Stimulated activated CD4-positive, alpha-beta T cell treated with anti-CD3 and anti-CD28 coated beads, Interleukin-1b, Interleukin-23, amount 100 ng/mL, for 1 hour (primary cell): ENCODE data around the gene ZNF79.
"Not testable (repeated sequence)": the region's sequence is repeated elsewhere in the genome, so short reads cannot be mapped to it uniquely, and the experiment has no call there.

ENCODE experiments used
- DNase-seq, 2 donors: peaks; one replicate each; pipeline ENCODE4 v3.0.0-alpha.2; 2020; ENCODE audit warnings: low read depth in 2 of 2

Gene ZNF79

DNA sequence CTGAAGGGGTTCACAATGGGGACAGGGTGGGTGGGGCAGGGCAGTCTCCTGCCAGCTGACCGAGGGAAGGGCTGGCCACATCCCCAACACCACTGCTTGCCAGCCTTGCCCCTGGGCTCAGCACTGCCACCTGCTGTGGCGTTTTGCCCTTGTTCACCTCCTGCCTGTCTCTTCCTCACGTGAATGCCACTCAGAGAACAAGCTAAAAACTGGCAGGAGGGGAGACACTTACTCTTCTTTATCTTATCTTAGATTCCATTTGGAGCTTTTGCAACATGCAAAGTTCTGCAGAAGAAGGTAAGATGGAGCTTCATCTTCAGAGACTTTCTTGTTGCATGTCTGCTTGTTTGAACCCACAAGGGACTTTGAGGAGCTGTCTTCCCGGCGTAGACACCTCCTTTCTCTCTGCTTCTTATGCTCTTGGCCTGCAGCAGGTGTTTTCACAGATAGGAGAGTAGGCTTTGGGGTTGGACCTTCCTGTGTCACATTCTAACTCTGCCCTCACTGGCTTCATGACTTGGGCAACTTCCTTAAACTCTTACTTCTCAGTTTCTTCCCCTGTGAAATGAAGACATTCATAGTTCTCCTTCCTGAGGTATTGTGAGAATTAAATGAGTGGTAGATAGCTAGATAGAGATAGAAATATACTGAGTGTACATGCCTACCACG is 31.3 kb downstream of the ZNF79 start:
- no peak for DNase-seq

DNA sequence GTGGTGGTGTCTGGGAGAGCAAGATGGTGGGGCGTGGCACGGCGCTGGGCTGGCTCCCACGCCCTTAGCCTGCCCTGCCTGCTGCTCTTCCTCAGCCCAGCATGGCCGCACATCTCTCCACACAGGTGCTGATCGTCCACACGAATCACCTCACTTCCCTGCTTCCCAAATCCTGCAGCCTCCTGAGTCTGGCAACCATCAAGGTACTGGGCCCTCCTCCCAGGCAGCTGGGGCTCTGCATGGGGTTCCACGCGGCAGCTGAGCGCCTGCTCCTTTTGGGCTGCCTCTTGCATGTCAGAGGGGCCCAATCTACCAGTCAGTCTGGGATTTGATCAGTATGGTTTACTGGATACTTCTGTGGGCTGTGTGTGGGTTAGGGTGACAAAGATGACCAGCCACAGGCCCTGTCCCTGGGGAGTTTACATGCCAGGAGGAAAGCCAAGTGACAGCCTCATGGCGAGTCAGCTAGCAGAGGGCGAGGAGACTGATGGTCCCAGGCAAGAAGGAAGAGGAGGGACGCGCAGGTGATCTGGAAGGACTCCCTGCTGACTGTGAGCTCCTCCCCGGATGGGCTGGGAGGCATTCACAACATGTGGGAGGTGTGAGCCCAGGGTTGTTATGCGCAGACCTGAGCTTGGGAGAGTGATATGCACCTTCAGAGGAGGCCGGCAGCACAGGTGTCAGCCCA is 33.2 kb downstream of the ZNF79 start:
- DNase-seq: no peak

DNA sequence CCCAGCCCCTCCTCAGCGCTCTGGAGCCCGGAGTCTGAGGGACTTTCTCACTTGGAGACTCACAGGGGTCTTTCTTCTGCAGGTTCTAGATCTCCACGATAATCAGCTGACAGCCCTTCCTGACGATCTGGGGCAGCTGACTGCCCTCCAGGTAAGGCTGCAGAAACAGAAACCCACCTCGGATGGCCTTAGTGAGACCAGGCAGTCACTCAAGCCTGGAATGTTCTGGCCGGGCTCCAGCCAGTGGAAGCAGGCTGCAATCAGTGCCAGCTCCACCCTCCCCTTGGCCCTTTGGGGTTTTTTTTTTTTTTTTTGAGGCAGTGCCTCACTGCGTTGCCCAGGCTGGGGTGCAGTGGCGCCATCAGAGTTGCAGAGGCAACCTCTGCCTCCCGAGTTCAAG is 34.7 kb downstream of the ZNF79 start:
- DNase-seq: no peak

DNA sequence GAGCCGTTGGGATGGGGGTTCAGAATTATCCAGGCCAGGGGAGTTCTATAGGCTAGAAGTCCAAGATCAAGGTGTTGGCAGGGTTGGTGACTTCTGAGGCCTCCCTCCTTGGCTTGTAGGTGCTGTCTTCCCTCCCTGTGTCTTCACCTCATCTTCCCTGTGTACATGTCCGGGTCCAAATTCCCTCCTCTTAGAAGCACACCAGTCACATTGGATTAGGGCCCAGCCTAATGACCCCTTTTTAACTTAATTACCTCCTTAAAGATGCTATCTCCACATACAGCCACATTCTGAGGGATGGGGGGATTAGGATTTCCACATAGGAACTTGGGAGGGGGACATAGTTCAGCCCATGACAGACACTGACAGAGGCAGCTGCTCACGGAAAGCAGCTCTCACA is 39.2 kb downstream of the ZNF79 start:
- no peak for DNase-seq

DNA sequence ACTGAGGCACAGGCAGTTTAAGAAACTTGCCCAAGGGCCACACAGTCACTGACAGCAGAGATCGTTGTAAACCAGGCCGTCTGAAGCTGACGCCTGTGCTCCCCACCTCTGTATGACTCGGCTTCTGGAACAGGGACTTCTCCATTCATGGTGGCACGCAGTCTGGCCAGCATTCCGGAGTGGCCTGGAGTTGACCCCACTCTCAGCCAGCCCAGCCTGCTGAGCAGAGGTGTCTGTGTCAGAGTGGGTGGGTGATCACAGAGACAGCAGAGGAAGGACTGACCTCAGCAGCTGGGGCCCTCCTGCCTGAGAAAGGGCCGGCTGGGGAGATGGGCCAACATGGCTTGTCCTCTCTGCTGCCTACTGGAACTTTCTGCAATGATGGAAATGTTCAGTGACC is 39.7 kb downstream of the ZNF79 start:
- DNase-seq: no peak

DNA sequence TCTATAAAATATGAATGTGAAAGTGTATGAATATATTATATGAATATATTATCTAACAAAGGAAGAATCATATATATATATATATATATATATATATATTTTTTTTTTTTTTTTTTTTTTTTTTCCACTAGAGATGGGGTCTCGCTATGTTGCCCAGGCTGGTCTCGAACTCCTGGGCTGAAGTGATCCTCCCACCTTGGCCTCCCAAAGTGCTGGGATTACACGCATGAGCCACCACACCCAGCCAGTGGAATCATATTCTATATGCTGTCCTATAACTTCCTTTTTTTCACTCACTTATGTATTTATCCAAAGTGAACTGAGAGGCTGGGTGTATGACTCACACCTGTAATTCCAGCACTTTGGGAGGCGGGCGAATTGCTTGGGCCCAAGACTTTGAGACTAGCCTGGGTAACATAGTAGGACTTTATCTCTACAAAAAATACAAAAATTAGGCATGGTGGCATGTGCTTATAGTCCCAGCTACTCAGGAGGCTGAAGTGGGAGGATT is 42.3 kb downstream of the ZNF79 start:
- not testable (repeated sequence) for DNase-seq

DNA sequence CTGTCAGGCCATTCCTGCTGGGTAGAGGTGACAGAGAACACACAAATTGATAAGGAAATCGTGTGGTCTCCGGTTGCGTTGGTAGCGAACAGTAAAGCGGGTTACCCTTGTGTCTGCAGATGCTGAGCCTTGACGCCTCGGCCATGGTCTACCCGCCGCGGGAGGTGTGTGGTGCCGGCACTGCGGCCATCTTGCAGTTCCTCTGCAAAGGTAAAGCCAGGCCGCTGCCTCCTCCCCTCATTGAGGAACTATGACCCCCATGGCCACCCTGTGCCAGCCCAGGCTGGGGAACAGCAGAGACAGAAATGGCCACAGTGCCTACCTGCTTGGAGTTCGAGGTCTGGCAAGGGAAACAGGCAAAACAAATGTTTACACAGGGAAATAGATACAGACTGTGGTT is 43.4 kb downstream of the ZNF79 start:
- DNase-seq: no peak

DNA sequence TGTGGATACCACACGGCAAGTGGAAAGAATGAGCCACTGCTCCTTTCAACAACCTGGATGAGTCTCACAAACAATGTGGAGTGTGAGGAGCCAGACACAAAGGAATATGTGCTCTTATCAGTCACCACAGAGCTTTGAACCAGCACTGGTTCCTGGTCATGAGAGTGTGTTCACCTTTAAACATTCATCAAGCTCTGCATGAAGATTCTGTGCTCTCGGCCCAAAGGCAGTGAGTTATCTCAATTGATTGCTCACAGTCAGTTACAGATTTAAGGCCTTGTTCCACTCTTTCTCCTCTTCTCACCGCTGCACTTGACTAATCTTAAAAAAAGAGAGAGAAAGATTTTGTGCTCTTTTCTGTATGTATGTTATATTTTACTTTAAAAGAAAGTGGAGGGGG is 46.5 kb downstream of the ZNF79 start:
- DNase-seq: no peak

DNA sequence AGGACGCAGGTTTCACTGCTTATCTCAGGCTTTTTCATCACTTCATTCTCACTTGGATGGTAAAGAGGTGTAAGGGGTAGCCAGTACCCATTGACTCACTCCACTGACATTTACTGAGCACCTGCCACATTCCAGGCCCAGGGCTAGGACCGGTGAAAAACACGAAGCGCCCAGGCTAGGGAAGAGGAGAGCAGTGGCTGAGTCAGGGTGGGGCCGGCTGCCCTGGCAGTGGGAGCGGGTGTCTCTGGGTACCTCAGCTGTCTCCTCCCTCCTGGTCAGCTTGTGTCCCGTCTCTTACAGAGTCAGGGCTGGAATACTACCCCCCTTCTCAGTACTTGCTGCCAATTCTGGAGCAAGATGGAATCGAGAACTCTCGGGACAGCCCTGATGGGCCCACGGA is 49.3 kb downstream of the ZNF79 start:
- no peak for DNase-seq

DNA sequence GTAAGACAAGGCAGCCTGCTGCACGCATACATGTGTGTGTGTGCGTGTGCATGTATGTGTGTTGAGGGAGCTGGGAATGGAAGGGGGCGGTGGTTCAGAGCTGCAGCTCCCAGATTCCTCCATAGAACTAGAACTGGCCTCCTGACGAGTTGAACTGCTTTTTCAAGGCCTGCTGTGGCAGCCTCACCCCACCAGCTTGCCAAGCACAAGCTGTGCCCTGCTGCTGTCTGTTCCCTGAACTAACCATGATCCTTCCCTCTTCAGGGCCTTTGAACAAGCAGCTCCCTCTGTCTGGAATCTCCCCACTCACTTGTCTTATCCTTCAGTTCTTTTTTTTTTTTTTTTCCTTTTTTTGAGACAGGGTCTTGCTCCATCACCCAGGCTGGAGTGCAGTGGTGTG is 49.8 kb downstream of the ZNF79 start:
- no peak for DNase-seq

DNA sequence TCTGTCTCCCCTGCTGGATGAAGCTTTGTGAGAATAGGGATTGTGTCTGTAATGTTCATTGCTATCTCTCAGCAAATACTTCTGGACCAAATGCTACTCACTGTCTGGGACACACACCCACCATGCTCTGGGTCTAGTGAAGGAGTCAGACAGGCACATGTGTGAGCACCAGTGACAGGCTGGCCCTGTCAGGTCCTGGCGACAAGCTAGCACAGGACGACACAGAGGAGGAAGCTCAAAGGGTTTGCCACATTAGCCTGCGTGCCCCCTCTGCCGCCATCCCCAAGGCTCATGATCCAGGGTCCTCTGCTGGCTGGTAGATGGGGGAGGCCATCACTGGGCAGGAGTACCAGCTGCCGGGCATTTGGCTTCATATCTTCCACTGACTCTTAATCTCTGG is 50.4 kb downstream of the ZNF79 start:
- no peak for DNase-seq

DNA sequence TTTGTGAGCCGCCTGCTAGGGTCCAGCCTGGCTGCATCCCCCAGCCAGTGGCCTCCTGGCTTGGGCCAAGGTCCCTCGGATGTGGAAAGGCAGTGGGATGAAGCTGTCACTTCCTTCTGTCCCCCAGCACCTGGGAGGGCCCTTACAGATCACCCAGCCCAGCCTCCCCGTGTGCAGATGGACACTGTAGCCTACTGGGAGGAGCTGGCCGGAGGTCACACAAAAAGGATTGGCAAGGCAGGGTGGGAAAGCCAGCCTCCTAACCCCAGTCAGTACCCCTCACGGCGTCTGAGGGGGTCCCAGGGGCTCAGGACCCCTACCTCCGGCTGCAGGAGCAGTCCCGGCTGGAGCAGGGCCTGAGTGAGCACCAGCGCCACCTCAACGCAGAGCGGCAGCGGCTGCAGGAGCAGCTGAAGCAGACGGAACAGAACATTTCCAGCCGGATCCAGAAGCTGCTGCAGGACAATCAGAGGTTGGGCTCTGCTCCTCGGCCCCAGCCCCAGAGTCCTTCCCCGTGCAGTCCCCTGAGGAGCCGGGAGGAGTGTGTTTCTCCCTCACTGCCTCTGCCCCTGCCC is 55.4 kb downstream of the ZNF79 start:
- no peak for DNase-seq

DNA sequence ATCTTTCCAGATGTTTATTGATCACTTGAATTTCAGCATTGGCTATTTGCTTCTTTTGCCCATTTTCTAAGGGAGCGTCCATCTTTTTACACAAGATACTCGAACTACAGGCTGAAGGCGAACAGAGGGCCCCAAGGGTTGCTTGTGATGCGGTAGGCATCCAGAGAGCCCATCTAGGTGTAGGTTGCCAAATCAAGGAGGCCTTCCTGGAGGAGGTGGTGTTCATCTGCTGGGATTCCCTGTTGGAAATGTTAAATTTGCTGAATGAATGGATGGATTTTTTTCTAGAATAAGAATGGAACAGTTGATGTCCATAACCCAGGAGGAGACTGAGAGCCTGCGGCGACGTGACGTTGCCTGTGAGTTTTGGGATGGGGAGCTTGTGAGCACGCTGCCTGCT is 58.5 kb downstream of the ZNF79 start:
- DNase-seq: no peak

DNA sequence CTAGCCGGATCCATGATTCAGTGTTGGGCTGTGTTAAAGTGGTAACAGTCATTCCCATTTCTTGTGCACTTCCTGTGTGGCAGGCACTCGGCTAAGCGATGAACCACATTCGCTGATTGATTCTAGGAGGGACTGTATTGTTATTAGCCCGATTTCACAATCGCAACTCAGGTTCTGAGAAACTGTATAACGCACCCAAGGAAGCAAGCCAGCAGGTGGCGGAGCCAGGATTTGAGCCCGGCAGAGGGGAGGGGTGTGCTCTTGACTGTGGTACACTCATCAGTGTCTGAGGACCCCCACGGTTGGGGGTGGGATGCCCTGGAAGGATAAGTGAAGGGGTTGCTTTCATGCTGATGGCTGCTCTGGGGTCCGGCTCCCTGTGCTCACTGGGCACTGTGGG is 61.8 kb downstream of the ZNF79 start:
- DNase-seq: no peak

DNA sequence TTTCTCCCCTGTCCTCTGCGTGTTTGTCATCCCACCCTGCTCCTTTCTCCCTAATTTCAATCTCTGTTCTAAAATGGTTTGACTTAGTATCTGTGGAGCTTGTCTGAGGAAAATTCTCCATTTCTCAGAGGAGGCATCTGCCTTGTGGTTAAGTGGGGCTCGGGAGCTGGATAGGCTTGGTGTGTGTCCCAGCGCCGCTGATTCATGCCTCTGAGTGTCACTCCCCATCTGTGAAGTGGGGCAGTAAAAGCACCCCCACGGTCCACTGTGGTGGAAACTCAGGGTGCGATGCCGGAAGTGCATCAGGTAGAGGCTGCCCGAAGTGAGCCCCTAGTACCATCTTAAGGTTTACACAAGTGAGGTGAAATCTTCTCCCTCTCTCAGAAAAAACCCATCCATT is 64.8 kb downstream of the ZNF79 start:
- no peak for DNase-seq

DNA sequence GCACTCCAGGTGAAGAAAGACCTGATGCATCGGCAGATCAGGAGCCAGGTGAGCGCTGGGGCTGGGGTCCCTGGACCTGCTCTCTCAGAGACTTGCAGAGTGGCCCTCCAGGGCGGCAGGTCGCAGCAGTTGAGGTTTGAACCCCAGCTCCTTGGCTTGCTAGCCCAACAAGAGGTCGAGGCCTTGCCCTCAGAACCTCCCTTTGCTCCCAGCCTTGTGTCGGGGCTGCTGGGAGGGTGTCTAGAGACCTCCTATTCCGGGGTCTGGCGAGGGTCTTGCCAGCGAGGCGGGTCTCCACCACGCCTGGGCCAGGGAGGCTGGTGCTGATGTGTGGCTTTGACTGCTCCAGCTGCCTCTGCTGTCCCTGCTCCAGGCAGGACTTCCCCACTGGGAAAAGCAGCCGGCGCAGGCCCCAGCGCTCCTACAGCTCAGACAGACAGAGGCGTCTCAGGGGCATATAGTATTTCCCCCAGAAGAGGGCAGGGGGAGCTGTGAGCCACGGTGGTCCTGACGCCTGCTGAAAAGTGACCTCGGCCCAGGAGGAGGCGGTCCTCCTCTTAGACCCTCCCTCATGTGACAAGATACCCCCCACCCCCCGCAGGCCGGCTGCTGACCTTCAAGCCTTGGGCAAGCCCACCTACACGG is 65.4 kb downstream of the ZNF79 start:
- no peak for DNase-seq

DNA sequence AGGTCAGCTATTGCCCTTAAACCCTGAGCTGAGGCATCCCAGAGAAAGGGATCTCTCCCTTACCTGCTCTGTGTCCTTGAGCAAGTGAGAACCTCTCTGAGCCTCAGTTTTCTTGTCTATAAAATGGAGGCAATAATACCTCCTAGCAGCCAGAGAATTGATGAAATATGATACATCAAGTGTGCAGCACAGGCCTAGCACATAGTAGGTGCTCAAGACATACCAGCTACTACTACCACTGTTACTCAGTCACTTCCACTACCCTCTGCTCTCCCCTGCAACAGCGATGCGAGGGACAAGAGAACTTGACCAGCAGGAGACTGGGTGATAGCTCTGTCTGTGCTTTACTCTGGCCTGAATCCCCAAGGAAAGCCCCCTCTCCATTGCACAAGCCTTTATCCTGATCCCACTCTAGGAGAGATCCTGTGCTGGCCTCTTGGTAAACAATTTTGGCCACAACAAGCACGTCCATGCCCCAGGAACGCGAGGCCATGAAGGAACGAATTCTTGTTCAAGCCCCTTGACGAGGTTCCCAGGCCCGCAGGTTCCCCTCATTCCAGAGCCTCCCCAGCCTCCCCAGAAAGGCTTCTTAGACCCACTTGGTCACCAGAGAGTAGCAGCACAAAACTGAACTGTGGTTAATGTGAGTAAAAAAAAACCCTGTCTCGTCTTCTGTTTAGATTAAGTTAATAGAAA is 66.5 kb downstream of the ZNF79 start:
- no peak for DNase-seq

DNA sequence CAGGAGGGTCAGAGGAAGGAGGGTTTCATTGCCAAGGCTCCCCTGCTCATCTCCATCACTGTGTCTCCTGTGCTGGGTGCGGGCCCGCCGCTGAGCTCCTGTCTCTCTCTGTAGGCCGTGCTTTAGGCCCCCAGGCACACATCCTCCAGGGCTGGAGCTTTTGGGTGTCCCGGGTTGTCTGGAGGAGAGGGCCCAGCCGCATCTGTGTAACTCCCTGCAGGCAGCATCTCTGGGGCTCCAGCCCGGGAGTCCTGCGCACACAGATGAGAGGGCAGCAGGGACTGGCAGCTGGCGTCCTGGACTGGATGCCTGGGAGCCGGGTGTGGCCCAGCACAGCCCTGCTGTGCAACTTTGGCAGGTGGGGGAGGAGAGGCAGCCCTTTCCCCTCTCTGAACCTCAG is 67.3 kb downstream of the ZNF79 start:
- DNase-seq: no peak

DNA sequence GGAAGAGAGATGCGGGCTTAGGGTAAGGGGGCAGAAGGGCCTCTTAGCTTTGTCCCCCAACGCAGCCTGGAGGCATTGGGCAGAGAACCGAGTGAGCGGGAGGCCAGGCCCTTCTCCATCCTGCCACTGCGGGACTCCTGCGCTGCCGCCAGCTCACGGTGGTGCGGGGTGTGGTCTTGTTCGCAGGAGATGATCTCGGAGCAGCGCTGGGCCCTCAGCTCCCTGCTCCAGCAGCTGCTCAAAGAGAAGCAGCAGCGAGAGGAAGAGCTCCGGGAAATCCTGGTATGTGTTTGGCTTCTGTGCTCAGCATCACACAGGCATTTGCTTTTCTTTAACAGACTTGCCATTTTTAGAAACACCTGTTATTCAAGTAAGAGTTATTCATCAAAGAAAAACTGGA is 68.4 kb downstream of the ZNF79 start:
- no peak for DNase-seq

DNA sequence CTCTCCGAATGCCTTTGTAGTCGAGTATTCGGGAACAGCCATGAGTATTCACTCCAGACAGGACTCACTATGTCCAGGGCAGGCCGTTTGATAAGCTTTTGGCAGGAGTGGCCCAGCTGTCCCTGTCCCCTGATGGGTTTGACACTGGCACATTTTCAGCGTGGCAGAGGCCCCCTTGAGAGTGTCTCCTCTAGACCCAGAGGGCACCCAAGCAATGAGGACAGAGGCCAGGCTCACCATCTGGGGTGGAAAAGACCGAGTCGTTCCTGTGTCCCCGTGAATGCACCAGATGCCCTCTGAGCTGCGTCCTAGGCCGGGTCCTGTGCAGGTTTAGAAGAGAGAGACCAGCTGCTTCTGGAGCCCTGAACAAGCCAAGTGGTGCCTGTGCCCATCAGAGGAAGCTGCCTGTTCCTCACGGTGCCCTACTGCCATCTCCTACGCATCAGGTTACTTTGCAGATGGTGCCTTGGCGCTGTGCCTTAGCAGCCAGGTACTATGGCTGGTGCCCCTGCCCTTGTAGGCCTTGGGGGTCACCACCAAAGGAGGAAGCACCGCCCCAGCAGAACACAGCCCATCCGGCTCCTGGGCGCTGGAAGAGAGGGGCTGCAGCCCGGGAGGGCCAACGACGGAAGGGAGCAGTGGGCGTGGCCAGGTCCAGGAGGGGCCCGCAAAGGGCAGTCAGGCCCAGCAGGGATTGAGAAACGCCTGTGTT is 69.6 kb downstream of the ZNF79 start:
- no peak for DNase-seq

DNA sequence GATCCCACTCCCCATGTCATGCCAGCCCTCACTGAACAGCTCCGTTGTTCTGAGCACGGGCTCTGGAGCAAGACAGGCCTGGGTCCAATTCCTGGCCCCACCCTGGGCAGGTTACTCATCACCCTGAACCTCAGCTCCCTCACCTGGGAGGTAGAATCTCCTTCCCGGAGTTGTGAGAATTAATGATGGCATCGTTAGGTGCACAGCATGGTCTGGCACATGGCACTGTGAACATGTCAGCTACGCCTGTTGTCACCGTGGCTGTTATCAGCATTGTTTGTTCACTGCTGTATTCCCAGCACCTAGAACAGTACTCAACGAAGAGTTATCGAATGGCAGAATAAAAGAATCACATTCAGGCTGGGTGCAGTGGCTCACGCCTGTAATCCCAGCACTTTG is 70.1 kb downstream of the ZNF79 start:
- DNase-seq: no peak
